GM19463 (cell line): ENCODE results near the gene ARL15.

Experiments
- ATAC-seq: cut with Tn5 transposase; IDR thresholded peaks from one replicate; pipeline ENCODE4 v1.9.1; 2021; ENCODE audit warnings: mild to moderate bottlenecking, moderate library complexity; ENCODE audit not compliant: unreplicated experiment

ARL15 gene

GRCh38 chr5:54288568-54289217, 21.7 kb downstream of the ARL15 start:
- no peak for ATAC-seq

- ATAC-seq = no peak
Measured at GRCh38 chr5:54285686-54286085, 24.7 kb downstream of the ARL15 start.

DNA sequence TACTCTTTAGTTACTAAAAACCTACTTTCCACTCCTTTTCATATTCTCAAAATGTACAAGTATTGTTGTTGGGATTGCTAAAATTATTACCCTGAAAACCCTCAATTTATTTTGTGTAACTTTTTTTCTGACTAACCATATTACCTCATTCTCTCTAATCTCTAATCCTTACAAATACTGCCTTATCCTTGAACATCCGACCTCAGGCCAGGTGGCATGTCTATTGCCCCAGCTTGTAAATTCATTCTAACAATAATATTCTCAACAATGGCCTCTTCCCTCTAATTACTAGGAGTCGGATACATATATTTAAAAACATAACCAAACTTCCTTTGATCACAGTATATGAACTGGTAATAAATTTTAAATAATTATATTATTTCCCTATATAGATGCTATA, 25.8 kb downstream of the ARL15 start:
- no peak for ATAC-seq

GRCh38 chr5:54282876-54283275, 27.5 kb downstream of the ARL15 start:
- no peak for ATAC-seq

GRCh38 chr5:54281960-54282692, 28.2 kb downstream of the ARL15 start:
- no peak for ATAC-seq

DNA sequence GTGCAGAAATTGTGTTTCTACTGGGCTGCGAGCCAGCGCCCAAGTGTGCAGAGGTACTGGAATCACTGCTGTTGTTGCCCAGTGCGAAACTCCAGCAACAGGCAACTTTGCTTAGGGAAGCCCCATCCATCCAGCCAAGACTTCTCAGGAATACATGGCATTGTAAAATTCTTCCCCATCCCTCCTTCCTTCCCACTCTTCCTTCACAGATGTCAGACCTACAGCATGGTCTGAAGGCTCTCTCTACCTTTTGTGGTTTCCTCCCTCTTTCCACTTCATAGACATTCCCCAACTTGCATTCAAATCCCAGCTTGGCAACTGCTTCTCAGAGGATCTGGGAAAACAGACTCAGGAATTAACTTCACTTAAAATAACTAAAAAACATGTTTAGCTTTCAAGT, 30.4 kb downstream of the ARL15 start:
- no peak for ATAC-seq

- ATAC-seq = no peak
Measured at GRCh38 chr5:54278979-54279717, 31.2 kb downstream of the ARL15 start.

DNA sequence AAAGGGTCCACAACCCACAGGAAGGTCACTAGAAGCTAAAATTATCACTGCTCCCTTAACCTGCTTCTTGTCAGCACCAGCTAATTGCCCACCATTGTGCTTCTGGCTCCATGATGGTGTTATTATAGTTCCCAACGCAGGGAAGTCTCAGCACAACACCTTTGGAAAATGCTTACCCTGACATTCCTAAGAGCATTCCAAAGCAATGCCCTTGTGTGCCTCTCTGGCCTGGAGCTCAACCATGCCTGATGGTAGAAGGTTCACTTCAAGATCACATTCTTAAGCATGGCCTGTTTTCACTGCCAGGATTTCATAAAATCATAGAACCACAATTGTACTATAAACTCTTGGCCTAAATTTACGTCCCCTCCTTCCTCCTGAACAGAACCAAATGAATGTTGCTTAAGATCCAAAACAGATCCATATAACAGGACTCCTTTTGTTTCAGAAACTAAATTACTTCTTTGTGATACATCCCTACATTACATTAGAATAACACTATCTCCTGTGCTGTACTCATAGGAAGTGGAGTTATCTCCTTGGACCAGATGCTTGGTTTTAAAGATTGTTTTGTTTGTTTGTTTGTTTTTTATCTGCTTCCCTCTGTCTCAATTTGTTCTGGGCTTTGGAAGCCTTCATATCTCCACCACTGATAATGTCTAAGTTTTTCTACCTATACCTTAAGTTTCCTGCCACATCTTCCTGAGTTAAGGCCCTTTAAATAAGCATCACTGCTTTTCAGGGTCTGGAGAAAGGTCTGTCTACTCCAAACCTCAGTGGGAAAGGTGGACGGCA, 32.1 kb downstream of the ARL15 start:
- no peak for ATAC-seq

DNA sequence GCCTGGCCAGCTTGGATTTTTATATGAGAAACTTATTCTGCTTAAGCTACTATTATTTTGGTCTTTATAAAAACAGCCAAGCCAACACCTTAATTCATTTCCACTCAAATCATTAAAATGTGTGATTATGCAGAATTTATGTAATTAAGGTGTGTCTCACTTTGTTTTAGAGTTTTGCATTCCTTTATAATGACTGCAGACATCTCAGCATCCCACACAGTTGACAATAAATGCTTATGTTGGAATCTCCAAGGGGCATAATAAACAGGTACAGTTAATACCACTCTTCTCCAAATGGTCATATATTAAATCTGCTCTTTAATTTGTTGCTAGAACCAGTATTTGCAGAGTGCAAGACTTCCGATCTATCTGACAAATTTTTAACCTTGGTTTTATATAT, 34.3 kb downstream of the ARL15 start:
- ATAC-seq = no peak

DNA sequence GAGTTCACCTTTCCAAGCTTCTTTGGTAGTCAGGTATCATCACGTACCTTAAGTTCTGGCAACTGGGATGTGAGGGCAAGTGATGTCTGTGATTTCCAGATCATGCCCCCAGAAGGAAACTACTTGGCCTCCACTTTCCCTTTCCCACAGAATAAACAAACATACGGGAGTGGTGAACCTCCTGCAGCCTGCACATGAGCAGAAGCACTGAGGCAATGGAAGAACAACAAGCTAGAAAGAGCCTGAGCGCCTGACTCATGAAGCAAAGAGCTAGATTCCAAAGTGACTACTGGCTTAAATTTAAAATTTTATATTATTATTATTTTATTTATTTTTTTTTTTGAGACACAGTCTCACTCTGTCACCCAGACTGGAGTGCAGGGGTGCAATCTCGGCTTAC, 35.0 kb downstream of the ARL15 start:
- ATAC-seq = no peak

DNA sequence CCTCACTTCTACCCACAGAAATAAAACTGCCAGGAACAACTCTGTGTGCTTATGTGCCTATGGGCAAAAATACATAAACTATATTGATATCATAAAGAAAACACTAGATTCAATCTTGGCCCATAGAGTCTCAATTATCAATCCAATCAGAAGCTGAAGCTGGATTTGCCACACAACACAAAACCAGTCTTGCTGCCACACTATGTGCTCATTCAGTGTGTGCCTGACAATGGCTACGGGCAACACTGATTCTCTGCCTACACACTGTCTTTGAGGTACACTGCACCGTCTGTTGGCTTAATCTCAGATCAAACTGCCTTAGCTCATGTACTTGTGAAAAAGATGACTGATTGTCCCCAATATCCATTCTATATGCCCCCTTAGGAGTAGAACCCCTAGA, 35.4 kb downstream of the ARL15 start:
- ATAC-seq = no peak

DNA sequence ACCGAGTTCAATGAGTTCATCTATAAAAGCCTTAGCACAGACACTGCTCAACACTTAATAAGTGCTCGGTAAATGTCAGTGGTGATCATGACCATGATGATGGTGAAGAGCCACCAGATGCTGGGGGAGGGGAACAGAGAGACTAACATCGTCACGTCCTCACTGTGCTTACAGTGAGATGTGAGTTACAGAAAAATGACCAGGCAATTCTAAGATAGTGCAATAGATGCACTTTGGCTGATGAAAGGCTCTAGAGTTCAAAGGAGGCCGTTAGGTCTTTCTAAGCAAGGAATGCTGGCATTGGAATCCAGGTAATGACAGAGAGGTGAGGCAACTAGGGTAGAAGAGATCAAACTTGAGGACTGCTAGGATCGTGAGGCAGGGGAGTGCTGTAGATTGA, 36.7 kb downstream of the ARL15 start:
- ATAC-seq = no peak

GRCh38 chr5:54272746-54273145, 37.6 kb downstream of the ARL15 start:
- no peak for ATAC-seq

DNA sequence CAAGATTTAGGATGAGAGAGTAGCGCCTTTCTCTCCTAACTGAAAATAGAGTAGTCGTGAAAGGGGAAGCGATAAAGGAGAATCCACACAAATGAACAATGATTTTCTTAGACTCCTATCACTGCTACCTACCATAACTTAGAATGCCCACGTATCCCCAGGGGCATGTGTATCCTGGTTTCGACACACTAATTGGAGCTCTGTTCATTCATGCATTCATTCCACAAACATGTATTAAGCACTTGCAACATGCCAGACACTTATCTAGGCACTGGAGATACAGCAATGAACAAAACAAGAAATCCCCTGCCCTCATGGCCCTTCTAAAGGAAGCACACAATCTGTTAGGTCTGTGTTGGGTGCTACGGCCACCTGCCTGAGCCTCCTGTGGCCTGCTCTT, 40.0 kb downstream of the ARL15 start:
- ATAC-seq = no peak

- ATAC-seq = no peak
Measured at GRCh38 chr5:54264574-54264973, 45.8 kb downstream of the ARL15 start.

DNA sequence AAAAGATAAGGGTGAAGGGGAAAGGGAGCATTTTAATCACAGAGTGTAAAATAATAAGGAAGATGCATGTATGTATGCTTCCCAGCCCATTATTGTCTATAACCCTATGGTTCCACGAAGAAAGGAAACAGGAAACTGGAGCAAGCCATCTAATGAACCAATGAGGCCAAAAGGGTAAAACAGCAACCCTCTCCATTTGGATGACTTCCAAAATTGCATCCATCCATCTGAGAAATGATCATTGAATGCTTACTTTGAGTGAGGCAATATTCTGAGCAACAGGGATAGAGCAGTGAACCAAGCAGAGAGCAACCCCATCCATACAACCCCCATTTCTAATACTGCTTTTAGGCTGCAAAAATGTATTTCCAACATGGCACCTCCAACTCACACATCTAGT, 46.9 kb downstream of the ARL15 start:
- no peak for ATAC-seq

GRCh38 chr5:54261596-54261995, 48.8 kb downstream of the ARL15 start:
- no peak for ATAC-seq

- no peak for ATAC-seq
Measured at GRCh38 chr5:54259981-54260380, 50.4 kb downstream of the ARL15 start.

DNA sequence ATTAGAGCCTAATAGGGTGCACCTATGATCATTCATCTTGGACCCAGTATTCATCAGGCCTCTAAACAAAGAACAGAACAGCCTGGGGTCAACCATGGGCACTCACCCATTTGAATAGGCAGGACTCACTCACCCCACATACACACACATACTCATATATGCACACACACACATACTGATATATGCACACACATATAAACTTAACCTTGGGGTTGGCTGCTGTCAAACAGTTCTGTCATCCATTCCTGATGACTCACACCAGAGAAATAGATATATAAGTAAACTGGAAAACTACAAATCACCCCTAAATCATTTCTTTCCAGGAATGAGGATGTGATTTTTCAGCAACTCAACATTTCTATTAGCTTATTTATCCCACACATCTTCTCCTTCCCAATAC, 51.3 kb downstream of the ARL15 start:
- ATAC-seq = no peak

DNA sequence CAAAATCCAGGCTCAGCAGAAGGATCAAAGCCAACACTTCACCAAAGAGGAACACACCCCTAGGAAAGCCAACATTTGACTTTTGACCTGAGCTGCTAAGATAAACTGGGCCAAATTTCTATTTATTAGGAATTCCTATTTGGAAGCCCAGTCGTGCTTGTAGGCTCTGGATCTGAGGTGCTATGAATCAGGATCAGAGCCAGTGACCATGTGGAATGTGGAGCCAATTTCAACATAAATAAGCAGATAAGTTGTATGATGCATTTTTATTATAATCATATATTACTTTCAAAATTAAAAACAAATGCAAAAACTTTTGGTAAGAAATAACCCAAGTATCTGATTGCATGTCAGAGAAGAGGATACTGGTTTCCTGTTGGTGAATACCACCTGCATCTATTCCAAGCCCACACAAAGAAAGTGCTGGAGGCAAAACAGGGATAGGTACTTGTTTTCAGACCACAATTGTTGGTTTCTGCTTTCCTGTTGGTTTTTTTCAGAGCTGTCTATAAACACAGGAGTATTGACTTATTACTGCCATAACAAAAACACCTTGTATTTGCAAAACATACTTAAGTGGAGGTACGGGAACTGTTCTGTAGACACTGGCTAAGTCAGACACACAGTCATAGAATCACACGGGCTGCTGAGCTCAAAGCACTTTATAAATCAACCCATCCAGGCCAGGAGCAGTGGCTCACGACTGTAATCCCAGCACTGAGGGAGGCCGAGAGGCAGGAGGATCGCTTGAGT, 52.8 kb downstream of the ARL15 start:
- no peak for ATAC-seq
